ENCODE measurements around the gene VOPP1. TPM values are rescaled to one million over a fixed set of nuclear protein-coding genes. Genes with fewer than 3 reads are reported as not detected.

Gene VOPP1
- total and polyA plus RNA-seq, 2 donors (not counting 1 experiment from before 2014, with no cell fraction given) = 52.1 to 70.7 TPM

GRCh38 chr7:55520426-55521140, 51.7 kb downstream of the VOPP1 start:
- H3K4me3 ChIP-seq (replicated peaks in 1 of 4; ENCODE audit: control extremely low read depth in 1 of 4, insufficient read depth in 1 of 4, low read depth in 3 of 4, low read length in 4 of 4) = no peak overlapping the region
- H2AFZ ChIP-seq (ENCODE audit: low read length) = no peak overlapping the region
- H3K36me3 ChIP-seq (ENCODE audit: control insufficient read depth, insufficient read depth, low read length) = peaks cover 6% of the 10 kb centered on the region
- H3K27ac ChIP-seq (ENCODE audit: insufficient read depth, low read length) = no peak overlapping the region
- H4K20me1 ChIP-seq (ENCODE audit: control insufficient read depth, extremely low read depth, insufficient read depth, low read length) = no peaks in the 10 kb centered on the region
- DNase-seq (ENCODE audit: low read depth in 2 of 2) = no peak
- TF ChIP-seq EZH2 (IDR thresholded peaks at IDR 0.05; ENCODE audit: low read length, missing control alignments) (no peak), CTCF (conservative IDR thresholded peaks at IDR 0.05 in 1 of 2, IDR thresholded peaks at IDR 0.05 in 1 of 2; ENCODE audit: low read depth in 1 of 2, low read length in 2 of 2) (no peak)
- no peaks in the 10 kb centered on the region for H3K9me3 ChIP-seq (ENCODE audit: control insufficient read depth, insufficient read depth, low read depth, low read length)
- H3K79me2 ChIP-seq (ENCODE audit: control insufficient read depth, insufficient read depth, low read length) = peaks cover 5% of the 10 kb centered on the region
- no peak overlapping the region for H3K4me2 ChIP-seq (ENCODE audit: extremely low read depth, insufficient read depth, low read length)
- H3K4me1 ChIP-seq (ENCODE audit: control insufficient read depth, extremely low read depth, insufficient read depth, low read length) = no peaks in the 10 kb centered on the region
- no peak overlapping the region for H3K9ac ChIP-seq (ENCODE audit: insufficient read depth, low read length)
- H3K27me3 ChIP-seq (ENCODE audit: control insufficient read depth, insufficient read depth, low read length) = no peaks in the 10 kb centered on the region

- Histone ChIP-seq H3K9ac (ENCODE audit: insufficient read depth, low read length) (no peak overlapping the region), H3K4me2 (ENCODE audit: extremely low read depth, insufficient read depth, low read length) (no peak overlapping the region), H3K27ac (ENCODE audit: insufficient read depth, low read length) (no peak overlapping the region), H4K20me1 (ENCODE audit: control insufficient read depth, extremely low read depth, insufficient read depth, low read length) (no peaks in the 10 kb centered on the region), H3K27me3 (ENCODE audit: control insufficient read depth, insufficient read depth, low read length) (no peaks in the 10 kb centered on the region), H2AFZ (ENCODE audit: low read length) (no peak overlapping the region), H3K79me2 (ENCODE audit: control insufficient read depth, insufficient read depth, low read length) (peaks cover 5% of the 10 kb centered on the region), H3K9me3 (ENCODE audit: control insufficient read depth, insufficient read depth, low read depth, low read length) (no peaks in the 10 kb centered on the region), H3K4me3 (replicated peaks in 1 of 4; ENCODE audit: control extremely low read depth in 1 of 4, insufficient read depth in 1 of 4, low read depth in 3 of 4, low read length in 4 of 4) (no peak overlapping the region), H3K4me1 (ENCODE audit: control insufficient read depth, extremely low read depth, insufficient read depth, low read length) (no peaks in the 10 kb centered on the region), H3K36me3 (ENCODE audit: control insufficient read depth, insufficient read depth, low read length) (peaks cover 7% of the 10 kb centered on the region)
- no peak for DNase-seq (ENCODE audit: low read depth in 2 of 2)
- no peak for TF ChIP-seq CTCF (conservative IDR thresholded peaks at IDR 0.05 in 1 of 2, IDR thresholded peaks at IDR 0.05 in 1 of 2; ENCODE audit: low read depth in 1 of 2, low read length in 2 of 2)
- no peak for TF ChIP-seq EZH2 (IDR thresholded peaks at IDR 0.05; ENCODE audit: low read length, missing control alignments)
Observed at GRCh38 chr7:55518836-55519235, 53.5 kb downstream of the VOPP1 start.

- Histone ChIP-seq H3K4me2 (ENCODE audit: extremely low read depth, insufficient read depth, low read length) (no peak overlapping the region), H4K20me1 (ENCODE audit: control insufficient read depth, extremely low read depth, insufficient read depth, low read length) (no peaks in the 10 kb centered on the region), H3K4me1 (ENCODE audit: control insufficient read depth, extremely low read depth, insufficient read depth, low read length) (no peaks in the 10 kb centered on the region), H2AFZ (ENCODE audit: low read length) (no peak overlapping the region), H3K79me2 (ENCODE audit: control insufficient read depth, insufficient read depth, low read length) (peaks cover 5% of the 10 kb centered on the region), H3K36me3 (ENCODE audit: control insufficient read depth, insufficient read depth, low read length) (peaks cover 7% of the 10 kb centered on the region), H3K27ac (ENCODE audit: insufficient read depth, low read length) (no peak overlapping the region), H3K9ac (ENCODE audit: insufficient read depth, low read length) (no peak overlapping the region), H3K9me3 (ENCODE audit: control insufficient read depth, insufficient read depth, low read depth, low read length) (no peaks in the 10 kb centered on the region), H3K4me3 (replicated peaks in 1 of 4; ENCODE audit: control extremely low read depth in 1 of 4, insufficient read depth in 1 of 4, low read depth in 3 of 4, low read length in 4 of 4) (no peak overlapping the region), H3K27me3 (ENCODE audit: control insufficient read depth, insufficient read depth, low read length) (no peaks in the 10 kb centered on the region)
- TF ChIP-seq CTCF (conservative IDR thresholded peaks at IDR 0.05 in 1 of 2, IDR thresholded peaks at IDR 0.05 in 1 of 2; ENCODE audit: low read depth in 1 of 2, low read length in 2 of 2) (no peak), EZH2 (IDR thresholded peaks at IDR 0.05; ENCODE audit: low read length, missing control alignments) (no peak)
- no peak for DNase-seq (ENCODE audit: low read depth in 2 of 2)
Observed at GRCh38 chr7:55517936-55518689, 54.2 kb downstream of the VOPP1 start.
